HEK293T (cell line): Measurements from ENCODE around the gene SH3PXD2A.

Experiments
- CTCF ChIA-PET: fragments of 350-600 bp; formaldehyde crosslinking; extraction: SDS; loops from one replicate; lab custom pipeline; 2021; ENCODE audit warnings: antibody characterized with exemption, inconsistent platforms; lab: Yijun Ruan, JAX
- POLR2A ChIA-PET: fragments of 350-600 bp; formaldehyde crosslinking; extraction: SDS; loops from one replicate; lab custom pipeline; 2020; ENCODE audit warnings: antibody characterized with exemption, inconsistent platforms; lab: Yijun Ruan, JAX
- DNase-seq: peaks from one replicate; pipeline ENCODE4 v3.0.0; 2012; ENCODE audit warnings: mixed read lengths; ENCODE audit errors: extremely low spot score
- ARNT ChIP-seq: fragments of 450-650 bp; IDR thresholded peaks from 2 replicates; pipeline ENCODE4 v1.6.1; 2017; ENCODE audit warnings: mild to moderate bottlenecking
- BHLHE40 ChIP-seq: fragments of 450-650 bp; IDR thresholded peaks from 2 replicates; pipeline ENCODE4 v1.6.1; 2016; ENCODE audit warnings: mild to moderate bottlenecking, moderate library complexity, borderline replicate concordance
- CTBP1 ChIP-seq: fragments of 450-650 bp; IDR thresholded peaks from 2 replicates; pipeline ENCODE4 v1.6.1; 2016; ENCODE audit warnings: borderline replicate concordance
- ELF4 ChIP-seq: fragments of 450-650 bp; IDR thresholded peaks from 2 replicates; pipeline ENCODE4 v1.6.1; 2017; ENCODE audit warnings: antibody characterized with exemption
- FOXA1 ChIP-seq: fragments of 450-650 bp; IDR thresholded peaks from 2 replicates; pipeline ENCODE4 v1.6.1; 2016; ENCODE audit warnings: mild to moderate bottlenecking
- FOXK2 ChIP-seq: fragments of 450-650 bp; IDR thresholded peaks from 2 replicates; pipeline ENCODE4 v1.6.1; 2016; ENCODE audit warnings: mild to moderate bottlenecking
- FOXM1 ChIP-seq: fragments of 450-650 bp; IDR thresholded peaks from 2 replicates; pipeline ENCODE4 v1.6.1; 2017; ENCODE audit warnings: mild to moderate bottlenecking, borderline replicate concordance
- HDGF ChIP-seq: fragments of 450-650 bp; IDR thresholded peaks from 2 replicates; pipeline ENCODE4 v1.6.1; 2017; ENCODE audit warnings: antibody characterized with exemption, borderline replicate concordance
- L3MBTL2 ChIP-seq: fragments of 450-650 bp; conservative IDR thresholded peaks from 2 replicates; pipeline ENCODE4 v1.6.1; 2016; ENCODE audit warnings: mild to moderate bottlenecking
- LEF1 ChIP-seq: fragments of 450-650 bp; IDR thresholded peaks from 2 replicates; pipeline ENCODE4 v1.6.1; 2017; ENCODE audit warnings: mild to moderate bottlenecking, borderline replicate concordance
- NFRKB ChIP-seq: fragments of 450-650 bp; IDR thresholded peaks from 2 replicates; pipeline ENCODE4 v1.6.1; 2016; ENCODE audit warnings: mild to moderate bottlenecking, moderate library complexity
- PKNOX1 ChIP-seq: fragments of 450-650 bp; IDR thresholded peaks from 2 replicates; pipeline ENCODE4 v1.6.1; 2016
- SP1 ChIP-seq: fragments of 450-650 bp; IDR thresholded peaks from 2 replicates; pipeline ENCODE4 v1.6.1; 2017
- SUZ12 ChIP-seq: fragments of 450-650 bp; IDR thresholded peaks from 2 replicates; pipeline ENCODE4 v1.6.1; 2016; ENCODE audit warnings: mild to moderate bottlenecking
- TARDBP ChIP-seq: fragments of 450-650 bp; IDR thresholded peaks from 2 replicates; pipeline ENCODE4 v1.6.1; 2016
- ZNF384 ChIP-seq: fragments of 450-650 bp; IDR thresholded peaks from 2 replicates; pipeline ENCODE4 v1.6.1; 2016

Gene SH3PXD2A

GRCh38 chr10:103682631-103683030 lies 172.7 kb downstream of the SH3PXD2A start:
- no peak for DNase-seq
- POLR2A ChIA-PET: no interaction called here
- CTCF ChIA-PET: interaction anchor here (0.6 to 0.8 kb wide), 3 partner anchors 76 to 337 kb away, joined by 3 read pairs; no protein-coding TSS in a partner anchor
- TF ChIP-seq ZNF384: no peak
- no peak for TF ChIP-seq PKNOX1

DNA sequence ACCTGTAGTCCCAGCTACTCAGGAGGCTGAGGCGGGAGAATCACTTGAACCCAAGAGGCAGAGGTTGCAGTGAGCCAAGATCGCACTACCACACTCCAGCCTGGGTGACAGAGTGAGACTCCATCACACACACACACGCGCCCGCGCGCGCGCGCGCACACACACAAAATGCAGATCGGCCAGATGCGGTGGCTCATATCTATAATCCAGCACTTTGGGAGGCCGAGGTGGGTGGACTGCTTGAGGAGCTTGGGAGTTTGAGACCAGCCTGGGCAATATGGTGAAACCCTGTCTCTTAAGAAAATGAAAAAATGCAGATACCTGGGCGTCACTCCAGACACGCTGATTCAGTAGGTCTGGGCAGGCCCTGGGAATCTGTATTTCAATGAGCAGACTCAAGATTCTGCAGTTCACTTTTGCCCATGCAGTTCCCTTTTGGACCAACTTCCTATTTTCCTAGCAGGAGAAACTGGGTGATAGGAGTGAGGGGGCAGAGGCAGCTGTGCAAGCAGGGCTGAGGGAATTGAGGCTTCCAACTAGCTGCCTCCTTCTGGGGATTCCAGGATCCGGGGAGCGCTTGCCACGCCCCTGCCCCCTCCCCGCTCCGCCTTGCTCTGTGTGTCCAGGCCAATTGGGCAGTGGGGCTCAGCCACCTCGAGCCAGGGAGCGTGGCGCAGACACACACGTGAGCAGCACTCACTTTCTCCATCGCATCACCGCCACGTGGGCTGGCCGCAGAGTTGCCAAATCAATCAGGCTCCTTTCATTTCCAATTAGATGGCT lies 173.6 kb downstream of the SH3PXD2A start:
- ChIA-PET POLR2A (no interaction called here), CTCF (no interaction called here)
- no peak for DNase-seq
- TF ChIP-seq NFRKB (no peak), ARNT (no peak), PKNOX1 (no peak), BHLHE40 (no peak), SP1 (no peak), SUZ12 (no peak), TARDBP (no peak), LEF1 (no peak), HDGF (no peak), L3MBTL2 (no peak), CTBP1 (no peak)

GRCh38 chr10:103680869-103681236 lies 174.5 kb downstream of the SH3PXD2A start:
- CTCF ChIA-PET: no interaction called here
- TF ChIP-seq L3MBTL2: no peak
- TF ChIP-seq ARNT: no peak
- no peak for DNase-seq
- POLR2A ChIA-PET: no interaction called here

- no peak for DNase-seq
- TF ChIP-seq CTBP1 (no peak), FOXK2 (no peak), ELF4 (no peak)
- POLR2A ChIA-PET: no interaction called here
- CTCF ChIA-PET: no interaction called here
These were observed 176.1 kb downstream of the SH3PXD2A start for GRCh38 chr10:103679096-103679790.

GRCh38 chr10:103678178-103678526 lies 177.2 kb downstream of the SH3PXD2A start:
- DNase-seq: no peak
- TF ChIP-seq CTBP1: no peak
- TF ChIP-seq FOXA1: no peak
- no peak for TF ChIP-seq L3MBTL2
- no peak for TF ChIP-seq ELF4
- TF ChIP-seq FOXM1: no peak
- TF ChIP-seq ZNF384: no peak
- no peak for TF ChIP-seq SP1
- no peak for TF ChIP-seq PKNOX1
- TF ChIP-seq TARDBP: no peak
- POLR2A ChIA-PET: no interaction called here
- CTCF ChIA-PET: no interaction called here

DNA sequence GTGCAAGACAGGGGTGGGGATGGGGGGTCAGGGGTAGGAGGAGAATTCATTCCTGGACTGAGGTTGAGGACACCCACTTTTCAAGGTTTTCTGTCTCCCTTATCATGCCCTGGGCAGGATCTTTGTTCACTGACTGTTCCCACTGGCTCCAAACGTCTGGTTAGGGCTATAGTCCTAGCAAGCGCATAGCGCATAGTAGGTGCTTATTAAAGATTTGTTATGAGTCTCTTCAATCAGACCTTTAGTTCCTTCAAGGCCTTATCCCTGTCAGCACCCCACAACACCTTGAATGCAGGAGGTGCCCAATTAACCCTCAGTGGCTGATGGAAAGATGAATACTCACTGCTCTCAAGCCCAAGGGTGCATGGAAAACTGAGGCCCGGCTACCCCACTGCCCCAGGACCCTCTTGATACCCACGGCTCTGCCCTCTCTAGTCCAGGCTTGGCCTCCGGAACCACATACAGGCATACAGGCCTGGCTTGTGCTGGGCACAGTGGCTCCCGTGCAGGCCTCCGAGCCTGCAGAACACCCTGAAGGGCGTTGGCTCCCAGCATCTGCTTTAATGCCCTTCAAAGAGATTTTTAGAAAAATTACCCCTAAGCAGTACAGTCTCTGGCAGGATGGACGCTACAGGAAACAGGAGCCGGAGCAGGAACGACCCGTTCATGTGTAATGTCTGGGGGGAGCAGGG lies 177.7 kb downstream of the SH3PXD2A start:
- ChIA-PET CTCF (no interaction called here), POLR2A (no interaction called here)
- DNase-seq: no peak
- TF ChIP-seq HDGF: no peak
- no peak for TF ChIP-seq LEF1
- TF ChIP-seq ARNT: no peak
- no peak for TF ChIP-seq ZNF384
- TF ChIP-seq FOXK2: no peak
- no peak for TF ChIP-seq TARDBP
- no peak for TF ChIP-seq SP1
- TF ChIP-seq PKNOX1: no peak
- TF ChIP-seq L3MBTL2: no peak
